Left lobe of liver (tissue), 2 donors: Measurements from ENCODE around the gene GRK3. TPM values are rescaled to one million over a fixed set of nuclear protein-coding genes. Genes with fewer than 3 reads are reported as not detected.
"Not testable (repeated sequence)": the region's sequence is repeated elsewhere in the genome, so short reads cannot be mapped to it uniquely, and the experiment has no call there.

Experiments
- ATAC-seq: fragments of 200-7000 bp; cut with Tn5 transposase; one replicate; pipeline ENCODE4 v1.9.1; 2020; ENCODE audit warnings: mild to moderate bottlenecking, moderate library complexity
- DNase-seq: peaks from one replicate; pipeline ENCODE4 v3.0.0-alpha.2; 2020; ENCODE audit warnings: low spot score
- total RNA-seq: library from RNA; stranded (reverse); gene quantifications from one replicate; pipeline ENCODE4 v1.2.1, GENCODE V29; 2021
- donor health status: DM: no; HTN: no; CAD: no; lungs with moderate emphysema.
- donor health status: DM: no; HTN: yes; CAD: no.

The GRK3 gene
- total RNA-seq, 1 donor from 2014 or later: 1.3 TPM

DNA sequence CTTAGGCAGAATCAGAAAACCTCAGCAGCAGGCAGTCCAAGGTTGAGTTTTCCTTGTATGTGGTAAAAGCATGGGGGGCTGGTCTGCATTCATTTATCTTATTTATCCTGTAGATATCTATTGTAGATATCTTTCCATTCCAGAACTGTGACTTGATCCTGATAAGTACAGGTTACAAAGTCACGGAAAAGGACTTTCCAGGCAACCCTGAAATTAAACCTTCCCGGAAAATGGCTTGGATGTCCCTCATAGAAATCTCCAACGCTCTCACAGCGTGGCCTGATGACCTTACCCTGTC, 128.7 kb downstream of the GRK3 start:
- DNase-seq (no peak), ATAC-seq (no peak)

DNA sequence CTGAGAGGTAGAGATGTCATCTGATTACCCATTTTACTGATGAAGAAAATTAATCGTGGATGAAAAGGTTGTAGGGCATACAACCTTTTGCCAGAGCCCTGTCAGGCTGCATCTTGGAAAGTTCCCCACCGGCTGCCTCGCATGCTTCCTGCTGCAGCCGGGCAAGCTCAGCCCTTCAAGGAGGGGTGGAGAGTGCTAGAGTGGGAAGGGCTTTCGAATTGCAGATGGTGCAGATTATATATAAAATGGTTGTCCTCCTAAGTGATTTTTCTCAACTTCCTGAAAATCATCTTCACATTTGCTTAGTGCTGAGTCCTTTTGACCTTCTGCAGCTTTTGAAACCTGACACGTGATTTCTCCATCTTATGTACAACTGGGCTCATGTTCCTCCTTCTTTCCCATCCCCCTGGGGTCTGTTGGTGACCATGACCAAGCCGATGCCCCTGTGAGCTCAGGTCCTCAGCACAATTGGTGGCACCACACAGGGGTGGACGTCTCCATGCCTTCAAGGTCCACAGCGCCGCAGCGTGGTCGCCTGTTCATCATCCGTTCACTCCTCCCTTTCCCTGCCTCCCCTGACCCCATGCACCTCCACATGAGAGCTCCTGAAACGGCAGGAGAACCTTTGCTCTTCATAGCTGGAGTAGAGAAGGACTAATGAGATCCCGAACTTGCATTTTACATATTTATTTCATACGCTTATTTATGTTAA, 129.9 kb downstream of the GRK3 start:
- no peak for DNase-seq

DNA sequence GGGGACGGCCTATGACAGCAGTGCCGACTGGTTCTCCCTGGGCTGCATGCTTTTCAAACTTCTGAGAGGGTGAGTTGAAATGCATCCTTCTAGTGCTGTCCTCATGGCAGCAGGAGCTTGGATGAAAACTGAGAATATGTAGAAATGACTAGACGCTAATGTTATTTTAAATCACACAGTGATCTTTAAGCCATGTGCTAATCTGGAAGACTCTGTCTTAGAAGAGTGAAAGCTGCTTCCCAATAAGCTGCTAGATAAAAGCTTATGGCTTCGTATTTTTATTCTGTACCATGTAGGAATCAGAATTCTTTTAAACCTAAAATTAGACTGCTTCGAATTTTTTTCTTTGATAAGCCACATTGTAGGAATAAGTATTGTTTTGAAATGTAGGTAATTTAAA, 130.7 kb downstream of the GRK3 start:
- no peak for ATAC-seq
- no peak for DNase-seq

More for the DNA sequence above, 129.9 kb downstream of the GRK3 start:
- peak; percentile 31 for ATAC-seq

DNA sequence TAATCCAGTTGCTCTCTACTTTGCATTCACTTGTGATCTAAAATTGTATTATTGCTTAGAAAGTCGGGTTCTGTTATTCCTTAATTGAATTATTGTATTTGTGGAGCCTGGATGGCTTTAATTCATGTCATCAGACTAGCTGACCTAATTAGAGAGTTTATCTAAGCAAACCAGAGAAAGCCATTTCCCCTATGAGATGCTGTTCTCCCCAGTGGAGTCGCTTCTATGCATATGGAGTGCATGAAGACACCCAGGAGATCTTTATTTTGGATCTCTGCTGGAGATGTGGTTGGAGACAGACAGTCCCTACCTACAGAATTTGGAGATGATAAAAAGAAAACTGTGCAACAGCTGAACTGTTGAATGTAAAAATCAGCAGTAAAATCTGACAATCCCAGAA, 132.3 kb downstream of the GRK3 start:
- ATAC-seq: no peak
- DNase-seq: no peak

DNA sequence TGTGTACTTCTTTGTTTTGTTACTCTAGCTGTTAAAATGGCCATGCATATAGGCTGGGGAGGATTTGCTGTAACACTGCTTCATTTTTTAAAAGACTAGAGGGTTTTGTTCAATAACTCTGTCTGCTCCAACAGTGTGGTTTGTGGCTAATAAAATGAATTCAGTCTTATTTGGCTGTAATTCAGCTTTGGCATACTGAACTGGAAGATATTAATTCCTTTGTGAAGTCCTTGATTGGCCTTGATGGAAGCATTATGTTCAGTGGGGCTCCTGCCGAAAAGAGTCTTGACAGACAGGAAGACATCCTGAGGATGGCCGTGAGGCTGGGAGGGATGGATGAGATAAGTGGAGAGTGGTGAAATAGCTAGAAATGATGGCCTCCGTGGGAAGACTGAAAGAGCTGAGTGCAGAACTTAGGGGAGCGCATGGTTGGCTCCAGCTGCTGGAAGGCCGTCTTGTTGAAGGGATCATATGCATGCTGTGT, 132.7 kb downstream of the GRK3 start:
- DNase-seq (no peak), ATAC-seq (no peak)

DNA sequence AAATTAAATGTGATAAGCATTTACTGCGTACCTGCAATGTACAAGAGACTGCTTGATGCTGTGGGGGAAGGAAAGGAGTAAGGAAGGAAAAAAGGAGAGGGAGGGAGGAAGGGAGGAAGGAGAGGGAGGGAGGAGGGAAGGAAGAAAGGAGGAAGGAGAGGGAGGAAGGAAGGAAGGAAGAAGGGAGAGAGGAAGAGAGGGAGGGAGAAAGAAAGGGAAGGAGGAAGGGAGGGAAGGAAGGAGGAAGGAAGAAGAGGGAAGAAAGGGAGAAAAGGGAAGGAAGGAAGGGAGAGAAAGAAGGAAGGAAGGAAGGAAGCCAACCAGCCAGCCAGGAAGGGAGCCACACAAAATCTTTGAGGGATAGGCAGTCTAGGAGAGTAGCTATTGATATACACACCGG, 133.5 kb downstream of the GRK3 start:
- ATAC-seq (no peak), DNase-seq (no peak)

DNA sequence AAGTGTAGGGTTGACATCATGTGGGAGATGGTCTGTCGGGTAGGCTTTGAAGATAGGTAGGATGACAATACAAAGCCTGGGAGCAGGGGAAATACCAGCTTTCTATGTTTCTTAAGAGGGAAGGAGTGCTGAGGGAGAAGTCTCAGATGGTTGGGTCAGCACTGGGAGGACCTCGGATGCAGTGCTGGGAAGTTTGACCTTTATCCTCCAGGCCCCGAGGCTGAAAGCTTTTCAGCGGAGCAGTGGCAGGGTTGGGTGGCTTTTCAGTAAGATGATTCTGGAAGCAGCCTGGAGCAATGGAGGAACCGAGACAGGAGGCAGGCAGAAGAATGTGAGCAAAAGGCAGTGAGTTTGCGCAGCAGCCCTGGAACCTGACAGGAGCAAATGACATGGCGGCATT, 134.0 kb downstream of the GRK3 start:
- no peak for DNase-seq
- ATAC-seq: no peak

DNA sequence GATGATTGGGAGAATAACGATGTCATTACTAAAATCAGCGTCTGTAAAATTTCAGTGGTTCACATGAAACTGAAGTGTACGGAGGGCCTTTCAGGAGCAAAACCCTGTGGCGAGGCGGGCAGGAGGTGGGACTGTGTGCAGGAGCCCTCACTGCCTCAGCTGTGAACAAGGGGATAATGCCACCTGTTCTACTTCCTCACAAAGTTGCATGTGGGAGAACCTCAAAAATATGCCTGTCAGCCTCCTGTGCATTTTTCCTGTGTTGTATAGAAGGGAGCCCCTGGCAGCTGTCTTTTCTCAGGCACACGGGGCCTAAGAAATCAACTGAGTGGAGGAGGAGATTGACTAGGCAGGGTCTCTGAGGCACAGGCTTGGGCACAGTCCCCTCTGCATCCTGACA, 134.5 kb downstream of the GRK3 start:
- ATAC-seq: no peak

DNA sequence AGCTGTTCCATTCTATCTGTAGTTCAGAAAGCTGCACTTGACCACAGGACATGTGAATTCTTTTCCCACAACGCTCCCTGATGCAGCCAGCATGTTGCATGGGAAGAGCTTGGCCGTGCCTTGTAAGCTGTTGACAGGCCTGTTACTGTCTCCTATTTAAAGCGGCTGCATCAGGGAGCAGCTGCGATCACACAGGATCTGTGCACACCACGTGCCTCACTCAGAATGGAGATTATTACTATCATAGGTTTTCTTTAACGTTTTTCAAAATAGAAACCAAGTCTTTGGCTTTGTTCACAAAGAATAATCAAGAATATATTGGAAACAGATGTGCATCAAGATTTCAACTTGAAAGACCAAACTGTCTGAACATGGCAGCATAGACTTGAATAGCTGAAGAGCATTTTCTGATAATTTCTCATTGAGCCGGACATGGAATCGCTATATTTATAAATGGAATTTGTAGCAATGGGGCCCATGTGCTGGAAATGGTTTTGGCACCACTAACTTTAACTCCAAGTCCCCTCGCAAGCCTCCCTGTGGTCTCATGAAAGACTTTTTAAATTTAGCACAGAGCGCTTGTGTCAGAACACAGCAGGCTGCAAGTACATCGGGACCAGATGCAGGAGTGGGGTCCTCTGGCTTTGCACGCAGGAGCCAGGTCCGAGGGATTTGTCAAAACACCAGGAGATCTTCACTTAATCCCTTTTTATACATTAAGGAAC, 136.7 kb downstream of the GRK3 start:
- no peak for ATAC-seq
- DNase-seq: no peak

More for the DNA sequence above, 134.5 kb downstream of the GRK3 start:
- no peak for DNase-seq

DNA sequence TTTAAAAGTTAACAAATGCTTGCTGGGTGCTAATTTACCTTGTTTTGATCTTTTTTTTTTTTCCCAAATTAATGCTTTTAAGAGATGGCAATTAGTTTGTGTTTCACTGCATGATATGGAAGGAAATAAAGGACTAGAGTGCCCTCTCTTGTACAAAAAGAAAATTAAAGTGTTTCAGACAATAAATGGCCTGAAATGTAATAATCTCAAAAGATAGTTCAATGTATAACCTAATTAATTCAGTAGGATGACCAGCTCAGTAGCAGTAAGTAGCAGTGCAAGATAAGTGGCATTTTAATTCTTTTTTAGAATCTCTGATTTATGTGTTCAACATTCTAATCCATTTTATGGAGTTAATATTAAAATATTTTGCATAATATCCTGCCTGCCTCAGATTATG, 137.6 kb downstream of the GRK3 start:
- ATAC-seq: peak; percentile 52
- DNase-seq: no peak

DNA sequence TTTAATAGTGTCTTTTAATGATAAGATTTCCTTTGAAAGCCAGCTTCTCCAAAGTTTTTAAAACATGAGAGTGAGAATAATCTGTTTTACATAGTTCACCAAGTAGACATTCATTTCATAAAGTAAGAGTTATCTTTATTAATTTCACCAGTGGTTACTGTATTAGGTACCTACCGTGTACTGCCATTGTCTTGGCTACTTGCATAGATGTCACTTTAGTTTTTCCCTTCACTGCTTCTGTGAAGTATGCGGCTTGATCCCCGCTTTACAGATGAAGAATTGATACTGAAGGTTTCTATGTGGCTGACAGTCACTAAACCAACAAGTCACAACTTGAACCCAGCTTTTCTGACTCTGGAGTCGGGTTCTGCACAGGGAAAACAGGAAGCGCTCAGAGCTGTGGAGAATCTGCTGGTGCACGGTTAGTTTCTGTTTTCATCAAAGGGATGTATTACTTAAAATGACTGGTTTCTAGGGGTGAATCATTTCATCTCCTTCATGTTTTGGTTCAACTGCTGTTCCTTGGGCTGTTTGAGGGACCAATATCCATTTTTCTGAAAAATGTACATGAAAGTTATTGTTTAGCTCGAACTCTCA, 138.2 kb downstream of the GRK3 start:
- ATAC-seq: no peak
- no peak for DNase-seq

DNA sequence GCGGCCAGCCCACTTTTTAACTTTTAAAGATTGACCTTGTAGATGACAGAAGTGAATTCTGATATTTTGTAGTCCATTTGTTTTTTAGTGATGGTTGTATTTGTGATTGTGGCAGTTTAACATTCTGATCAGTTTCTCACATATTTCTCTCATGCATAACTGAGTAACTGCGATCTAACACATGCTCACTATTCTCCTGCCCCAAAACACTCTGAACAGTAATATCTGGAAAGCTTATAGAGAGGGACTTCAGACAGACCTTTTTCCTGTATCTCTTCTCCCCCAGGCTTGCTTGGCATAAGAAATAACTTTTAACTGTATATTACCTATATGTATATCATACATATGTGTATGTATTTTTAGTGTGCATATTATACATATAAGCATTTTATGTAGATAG, 140.2 kb downstream of the GRK3 start:
- DNase-seq (no peak), ATAC-seq (no peak)

DNA sequence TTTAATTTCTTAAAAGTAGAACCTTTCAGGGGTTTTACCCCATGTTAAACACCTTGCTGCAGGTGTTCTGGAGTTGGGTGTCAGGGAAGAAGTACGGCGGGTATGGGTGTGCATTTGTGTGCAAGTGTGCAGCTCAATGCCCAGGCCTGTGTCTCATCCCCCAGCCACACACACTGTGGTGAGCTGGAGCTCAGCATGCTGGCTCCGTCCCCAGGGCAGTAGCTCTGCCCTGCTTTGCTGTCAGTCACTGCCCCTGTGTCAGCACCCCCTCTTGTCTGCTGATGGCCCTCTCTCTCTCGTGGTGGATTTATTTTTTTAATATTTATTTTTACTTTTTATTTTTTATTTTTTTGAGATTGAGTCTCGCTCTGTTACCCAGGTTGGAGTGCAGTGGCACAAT, 141.7 kb downstream of the GRK3 start:
- DNase-seq (no peak), ATAC-seq (no peak)

DNA sequence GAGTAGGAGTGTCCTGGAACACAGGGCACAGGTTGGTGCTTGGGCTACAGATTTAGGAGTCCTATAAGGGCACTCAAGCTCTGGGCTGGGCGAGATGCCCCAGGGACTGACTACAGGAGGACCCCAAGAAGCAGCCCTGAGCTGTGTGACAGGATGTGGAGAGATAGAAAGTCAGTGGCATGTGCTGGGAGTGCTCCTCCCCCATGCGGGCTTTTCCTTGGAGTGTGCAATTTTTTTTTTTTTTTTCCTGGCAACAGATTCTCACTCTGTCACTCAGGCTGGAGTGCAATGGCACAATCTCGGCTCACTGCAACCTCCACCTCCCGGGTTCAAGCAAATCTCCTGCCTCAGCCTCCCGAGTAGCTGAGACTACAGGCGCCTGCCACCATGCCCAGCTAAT, 144.0 kb downstream of the GRK3 start:
- DNase-seq, ATAC-seq: not testable (repeated sequence)

DNA sequence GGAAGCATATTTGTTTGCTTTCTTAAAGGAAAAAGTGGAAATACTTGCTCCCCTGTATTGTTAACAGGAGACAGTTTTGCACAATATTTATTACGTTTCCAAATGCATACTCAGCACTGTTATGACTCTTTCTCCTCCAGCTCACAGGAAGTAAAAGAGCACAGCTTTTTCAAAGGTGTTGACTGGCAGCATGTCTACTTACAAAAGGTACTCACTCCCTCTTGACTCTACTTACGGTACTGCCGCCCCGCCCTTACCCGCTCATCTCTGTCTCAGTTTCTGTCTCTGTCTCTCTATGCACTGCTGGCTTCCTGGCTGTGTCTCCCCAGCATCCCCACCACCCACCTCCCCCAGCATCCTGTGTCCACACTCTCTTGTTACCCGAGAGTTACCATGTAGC, 145.3 kb downstream of the GRK3 start:
- DNase-seq (no peak), ATAC-seq (no peak)

DNA sequence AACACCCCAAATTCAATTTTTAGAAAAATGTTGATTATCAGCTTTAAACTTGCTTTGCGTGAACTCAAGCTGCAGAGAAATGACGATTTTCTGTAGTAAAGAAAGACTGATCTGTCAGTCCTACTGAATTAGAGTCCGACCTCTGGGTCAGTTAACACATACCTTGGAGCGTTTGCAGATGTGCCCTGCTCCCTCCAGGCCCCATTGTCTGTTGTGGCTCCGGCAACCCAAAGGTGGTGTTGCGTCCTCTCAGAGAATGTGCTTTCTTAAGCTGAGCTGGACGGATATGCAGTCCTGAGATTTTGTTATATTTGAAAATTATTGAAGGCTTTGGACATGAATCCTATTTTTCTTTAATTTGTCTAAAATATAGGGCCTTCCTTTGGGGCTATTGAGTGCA, 146.0 kb downstream of the GRK3 start:
- no peak for DNase-seq
- no peak for ATAC-seq

DNA sequence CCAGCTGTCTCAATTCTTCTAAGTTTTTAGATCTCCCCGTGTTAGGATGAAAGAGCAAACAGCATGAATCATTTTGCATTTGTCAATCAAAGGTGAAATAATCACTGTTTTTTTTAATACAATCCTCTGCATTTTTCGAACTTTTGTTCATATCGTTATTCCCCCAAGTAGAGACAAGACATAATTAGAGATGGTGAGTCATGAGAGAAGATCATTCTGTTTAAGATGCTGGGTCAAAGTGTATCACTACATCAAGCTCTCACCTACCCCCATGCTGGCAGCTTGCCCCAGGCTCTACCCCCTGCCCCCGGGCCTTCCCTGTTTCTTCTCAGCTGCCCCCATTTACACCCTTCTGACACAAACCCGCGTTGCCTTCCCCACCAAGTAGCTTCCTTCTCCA, 147.0 kb downstream of the GRK3 start:
- ATAC-seq: no peak

DNA sequence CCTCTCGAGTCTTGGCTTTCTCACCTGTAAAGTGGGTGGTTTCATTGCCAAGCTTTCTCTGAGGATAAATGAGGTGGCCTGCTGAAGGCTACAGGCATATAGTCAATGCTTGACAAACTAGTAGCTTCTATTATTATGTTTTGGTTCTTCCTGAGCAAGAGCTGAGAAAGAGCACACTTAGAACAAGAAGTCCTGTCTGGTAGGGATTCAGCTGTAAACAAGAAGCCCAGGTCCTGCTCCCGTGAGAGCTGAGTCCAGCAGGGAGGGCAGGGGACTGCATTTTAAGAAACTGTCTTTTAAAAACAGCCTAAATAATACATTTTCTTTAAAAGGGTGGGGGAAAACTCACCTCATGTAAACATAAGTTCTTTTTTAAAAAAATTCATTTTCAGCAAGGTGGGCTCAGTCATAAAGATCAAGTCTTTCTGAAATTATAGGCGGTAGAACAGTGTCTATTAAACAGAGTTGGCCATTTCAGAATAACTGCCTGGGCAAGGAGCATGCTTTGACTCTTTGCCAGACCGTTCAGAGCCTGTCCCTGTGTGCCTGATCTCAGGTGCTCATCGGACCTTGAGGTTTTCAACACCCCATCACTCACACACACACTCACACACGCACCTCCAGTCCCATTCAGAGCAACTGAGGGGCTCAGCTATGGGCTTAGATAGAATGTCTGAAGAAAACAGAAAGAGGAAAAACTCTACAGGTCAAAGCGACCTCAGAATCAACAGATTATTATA, 148.4 kb downstream of the GRK3 start:
- no peak for DNase-seq
- no peak for ATAC-seq

More for the DNA sequence above, 147.0 kb downstream of the GRK3 start:
- DNase-seq: no peak

DNA sequence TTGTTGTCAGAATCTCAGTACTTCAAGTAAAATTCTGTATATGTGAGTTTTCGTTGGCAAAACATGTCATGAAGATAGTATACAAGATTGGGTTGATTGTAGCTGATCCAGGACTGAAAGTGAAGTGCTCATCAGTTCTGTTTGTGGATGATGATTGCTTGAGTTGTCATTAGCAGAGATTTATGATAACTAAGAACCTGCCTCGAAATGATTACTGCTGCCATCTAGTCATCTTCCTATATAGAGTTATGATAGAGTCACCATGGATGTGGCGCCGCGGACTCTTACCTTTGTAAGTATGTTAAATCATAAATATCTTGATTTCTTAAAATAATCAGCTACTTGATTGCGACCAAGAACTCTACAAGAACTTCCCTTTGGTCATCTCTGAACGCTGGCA, 149.6 kb downstream of the GRK3 start:
- DNase-seq: no peak
- ATAC-seq: no peak

DNA sequence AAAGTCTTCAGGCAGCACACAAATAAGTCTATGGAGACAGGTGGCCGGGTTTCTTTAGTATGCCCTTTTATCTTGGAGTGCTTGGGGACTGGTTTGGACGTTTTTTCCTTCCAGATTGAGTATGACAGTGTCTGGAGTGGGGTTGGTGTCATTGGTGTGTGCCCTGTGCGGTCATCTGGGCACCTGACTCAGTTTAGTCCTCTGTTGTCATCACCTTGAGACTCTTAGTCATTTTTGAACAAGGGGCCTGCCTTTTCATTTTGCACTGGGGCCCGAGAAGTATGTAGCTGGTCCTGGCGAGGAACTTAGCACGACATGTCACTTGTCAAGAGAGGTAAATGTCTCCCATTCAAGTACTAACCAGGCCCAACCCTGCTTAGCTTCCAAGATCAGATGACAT, 150.3 kb downstream of the GRK3 start:
- no peak for DNase-seq
- no peak for ATAC-seq

DNA sequence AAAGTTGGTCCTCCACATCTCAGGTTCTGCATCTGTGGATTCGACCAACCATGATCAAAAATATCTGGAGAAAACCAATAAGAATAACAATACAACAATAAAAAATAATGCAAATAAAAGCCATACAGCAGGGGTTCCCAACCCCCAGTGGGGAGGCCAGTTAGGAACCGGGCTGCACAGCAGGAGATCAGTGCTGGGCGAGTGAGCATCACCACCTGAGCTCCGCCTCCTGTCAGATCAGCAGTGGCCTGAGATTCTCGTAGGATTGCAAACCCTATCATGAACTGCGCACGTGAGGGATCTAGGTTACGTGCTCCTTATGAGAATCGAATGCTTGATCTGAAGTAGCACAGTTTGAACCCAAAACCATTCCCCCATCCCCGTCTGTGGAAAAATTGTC, 152.2 kb downstream of the GRK3 start:
- DNase-seq (no peak), ATAC-seq (no peak)
